Limb (tissue), 2 donors: ENCODE results near the gene CASZ1.
A peak's percentile ranks its signal among the peaks of the same experiment; 100 is the strongest.

Experiments
- DNase-seq, 2 donors: peaks; one replicate each; pipeline ENCODE4 v3.0.0-alpha.2; 2016; ENCODE audit errors: extremely low spot score in 2 of 2

Gene CASZ1

GRCh38 chr1:10753299-10753698 is 43.1 kb downstream of the CASZ1 start:
- no peak for DNase-seq

GRCh38 chr1:10751561-10752085 is 44.8 kb downstream of the CASZ1 start:
- DNase-seq, result no peak

DNA sequence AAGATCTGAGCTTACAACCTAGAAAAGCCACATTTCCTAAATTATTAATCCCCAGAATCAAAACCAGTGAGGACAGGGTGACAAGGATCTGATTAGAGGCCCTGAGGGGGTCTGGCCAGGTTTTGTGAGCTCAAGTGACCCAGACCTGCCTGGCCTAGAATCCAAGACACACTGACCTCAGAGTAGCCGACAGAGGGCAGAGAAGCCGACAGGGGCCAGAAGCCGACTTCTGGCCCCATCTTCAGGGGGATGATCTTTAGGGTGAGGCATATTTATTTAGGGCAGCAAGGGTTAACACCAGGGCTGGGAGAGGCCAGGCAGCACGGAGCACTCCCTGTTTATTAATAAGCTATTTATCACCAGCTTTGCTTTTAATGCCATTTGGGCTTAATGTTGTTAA is 45.3 kb downstream of the CASZ1 start:
- no peak for DNase-seq

DNA sequence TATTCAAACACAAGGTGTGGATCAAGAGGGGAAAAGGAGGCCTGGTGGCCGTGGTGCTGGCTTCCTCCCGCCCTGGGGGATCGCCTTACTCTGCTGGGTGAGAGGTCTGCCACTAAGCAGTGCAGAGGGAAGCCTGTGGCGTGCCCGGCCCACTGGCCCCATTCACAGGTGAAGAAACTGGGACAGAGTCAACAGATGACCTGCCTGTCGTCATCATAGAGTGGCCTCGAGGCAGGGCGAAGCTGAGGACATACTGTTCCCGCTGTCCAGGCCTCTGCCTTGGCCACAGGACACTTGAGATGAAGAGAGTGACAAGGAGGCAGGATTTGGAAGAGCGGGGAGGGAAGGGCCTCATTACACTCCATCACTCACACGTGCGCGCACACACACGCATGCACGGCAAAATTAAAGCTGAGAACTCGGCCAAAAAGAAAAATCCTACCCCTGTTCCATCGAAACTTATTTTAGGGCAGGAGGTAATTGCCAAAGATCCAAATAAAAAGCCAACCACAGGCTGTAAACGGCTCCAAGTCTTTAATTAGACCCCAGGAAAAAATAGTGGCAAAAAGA is 50.5 kb downstream of the CASZ1 start:
- DNase-seq, result no peak

- no peak for DNase-seq
Observed at GRCh38 chr1:10745383-10745782, 51.1 kb downstream of the CASZ1 start.

- DNase-seq, result no peak
Observed at GRCh38 chr1:10744654-10745238, 51.7 kb downstream of the CASZ1 start.

- no peak for DNase-seq
Observed at GRCh38 chr1:10744029-10744428, 52.4 kb downstream of the CASZ1 start.

GRCh38 chr1:10741696-10742095 is 54.8 kb downstream of the CASZ1 start:
- DNase-seq, result no peak

DNA sequence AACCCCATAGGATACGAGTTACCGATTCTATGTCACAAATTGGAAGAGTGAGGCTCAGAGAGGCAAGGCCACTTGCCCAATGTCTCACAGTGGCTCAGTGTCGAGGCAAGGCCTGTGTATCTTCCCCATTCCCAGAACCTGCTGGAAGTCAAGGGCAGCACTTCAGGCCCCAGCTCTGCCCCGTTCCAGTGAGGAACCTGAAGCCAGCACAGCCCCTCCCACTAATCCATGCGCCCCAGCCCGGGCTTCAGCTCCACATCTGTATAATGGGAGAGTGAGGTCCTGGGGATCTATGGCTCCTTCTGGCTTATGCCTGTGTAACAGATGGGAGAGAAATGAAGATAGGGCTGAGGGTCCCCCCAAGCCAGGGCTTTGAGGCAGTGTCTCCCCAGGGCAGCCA is 56.3 kb downstream of the CASZ1 start:
- no peak for DNase-seq

GRCh38 chr1:10739589-10739988 is 56.9 kb downstream of the CASZ1 start:
- DNase-seq, result no peak

GRCh38 chr1:10738061-10739058 is 58.1 kb downstream of the CASZ1 start:
- DNase-seq, result no peak

DNA sequence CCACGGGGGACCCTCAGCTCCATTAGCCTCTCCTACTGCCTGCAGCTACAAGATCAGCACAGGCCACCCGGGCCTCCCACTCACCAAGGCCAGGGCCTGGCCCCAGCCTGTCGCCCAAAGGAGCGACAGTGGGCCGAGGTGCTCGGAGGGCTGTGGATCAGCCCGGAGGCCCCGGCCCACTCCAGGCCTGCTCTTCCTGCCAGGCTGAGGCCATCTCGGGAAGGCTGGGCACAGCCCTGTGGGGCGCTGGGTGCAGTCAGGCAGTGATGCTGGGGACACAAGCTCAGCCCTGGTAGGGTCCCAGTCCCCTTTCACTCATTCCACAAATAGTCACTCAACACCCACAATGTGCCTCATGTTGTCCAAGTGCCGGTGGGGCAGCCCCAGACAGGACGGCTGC is 58.8 kb downstream of the CASZ1 start:
- DNase-seq, result no peak

DNA sequence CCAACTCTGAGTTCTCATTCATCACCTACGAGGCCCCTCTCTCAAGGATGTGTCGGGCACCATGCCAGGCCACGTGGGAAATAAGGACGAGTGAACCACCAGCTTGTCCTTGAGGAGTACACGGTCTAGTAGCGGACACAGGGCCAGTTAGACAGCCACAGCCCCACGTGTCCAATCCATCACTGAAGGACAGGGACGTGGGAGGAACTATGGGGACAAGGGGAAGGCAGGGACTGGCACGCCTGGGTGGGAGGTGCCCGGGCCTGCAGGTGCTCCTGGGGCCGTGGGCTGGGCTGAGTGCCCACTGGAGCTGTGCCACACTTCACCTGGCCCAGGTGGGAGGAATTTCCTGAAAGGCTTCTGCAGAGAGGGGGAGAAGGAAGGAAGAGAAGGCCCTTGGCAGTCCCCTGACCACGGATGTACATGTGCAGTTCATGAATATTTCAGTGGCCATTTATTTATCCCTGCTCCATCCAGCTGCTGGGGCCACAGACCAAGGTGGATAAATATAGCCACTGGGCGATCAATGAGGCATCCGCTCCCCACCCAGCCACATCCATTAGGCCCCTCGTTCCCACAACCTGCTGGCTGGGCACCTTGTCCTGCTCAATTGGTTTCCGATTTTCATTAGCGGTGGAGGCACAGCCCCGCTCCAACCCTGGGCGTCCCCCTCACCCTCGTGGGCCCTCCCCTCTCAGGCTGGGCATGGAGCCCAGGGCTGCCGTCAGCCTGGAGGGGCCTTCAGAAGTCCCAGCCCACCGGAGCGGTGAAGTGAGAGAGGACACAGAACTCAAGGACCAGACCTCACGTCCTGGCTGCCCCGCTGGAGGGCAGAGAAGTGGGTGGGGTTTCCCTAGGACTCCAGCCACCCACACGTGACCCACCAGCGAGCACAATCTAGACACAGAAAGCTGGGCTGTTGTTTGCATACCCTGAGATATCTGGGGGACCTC is 59.5 kb downstream of the CASZ1 start:
- DNase-seq, result peak in 1 of 2 donors; percentile 72

DNA sequence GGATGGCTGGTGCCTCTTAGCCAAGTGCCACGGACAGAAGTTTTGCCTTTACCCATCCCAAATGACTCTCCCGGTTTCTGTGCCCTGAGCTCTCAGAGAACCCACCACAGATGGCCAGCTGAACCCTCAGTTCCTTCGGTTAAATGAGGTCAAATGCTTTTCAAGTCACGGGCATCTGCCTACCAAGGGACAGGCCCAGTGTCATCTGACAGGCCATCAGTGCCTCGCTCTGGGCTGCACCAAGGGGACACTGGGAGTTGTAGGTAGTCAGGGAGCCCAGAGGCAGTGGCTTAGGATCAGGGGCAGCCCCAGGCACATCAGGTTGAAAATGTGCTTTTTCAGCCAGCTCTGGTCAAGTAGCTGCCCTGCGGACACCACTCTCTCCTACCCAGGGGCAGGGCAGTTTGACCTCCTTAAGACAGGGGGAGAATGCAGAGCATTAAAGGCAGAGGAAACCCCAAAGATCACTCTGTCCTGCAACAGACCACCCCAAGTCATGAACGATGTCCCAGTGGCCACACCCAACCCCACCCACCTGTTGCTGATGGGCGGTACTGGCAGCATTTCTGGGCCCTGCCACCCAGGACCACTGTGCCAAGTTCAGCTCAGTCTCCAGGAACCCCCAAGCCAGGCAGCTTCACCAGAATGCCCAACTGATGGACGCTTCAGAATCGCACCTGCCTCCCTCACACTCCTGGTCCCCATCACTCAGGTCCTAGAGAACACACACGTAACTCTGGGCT is 60.7 kb downstream of the CASZ1 start:
- no peak for DNase-seq

DNA sequence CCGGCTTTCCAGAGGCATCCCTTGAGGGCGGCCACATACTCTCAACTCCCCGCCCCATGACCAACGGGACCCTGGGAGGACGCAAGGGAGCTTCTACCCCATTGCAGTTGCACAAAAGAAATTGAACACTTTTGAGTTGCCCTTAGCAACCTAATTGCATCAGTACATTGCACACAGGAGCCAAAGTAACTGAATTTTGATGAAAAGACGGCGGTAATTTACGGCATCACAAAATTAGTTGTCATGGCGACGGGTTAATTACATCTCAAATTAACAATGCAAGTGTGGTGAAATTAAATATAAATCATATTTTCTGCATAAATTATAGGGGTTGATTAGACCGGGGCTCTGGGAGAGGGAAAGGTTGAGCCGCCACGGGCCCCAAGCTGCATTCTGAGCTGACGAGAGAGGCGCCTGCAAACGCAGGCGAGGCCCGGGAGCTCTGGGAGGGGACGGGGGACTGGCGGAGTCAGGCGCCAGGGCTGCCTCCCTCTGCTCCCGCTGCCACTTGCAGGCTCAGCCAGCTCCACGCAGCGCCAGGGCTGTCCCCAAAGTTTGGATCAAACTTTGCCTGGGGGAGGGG is 61.4 kb downstream of the CASZ1 start:
- DNase-seq, result peak in 1 of 2 donors; percentile 64

GRCh38 chr1:10734375-10734774 is 62.1 kb downstream of the CASZ1 start:
- no peak for DNase-seq

- no peak for DNase-seq
Observed at GRCh38 chr1:10733474-10734366, 62.7 kb downstream of the CASZ1 start.

GRCh38 chr1:10730985-10731384 is 65.5 kb downstream of the CASZ1 start:
- no peak for DNase-seq
